Activated B cell treated with CpG ODN at 0.5 μM for 24 hours (primary cell): ENCODE measurements around the gene TBC1D8. TPM values are rescaled to one million over a fixed set of nuclear protein-coding genes. Genes with fewer than 3 reads are reported as not detected.

ENCODE experiments used
- ATAC-seq: fragments of 200-7000 bp; cut with Tn5 transposase; one replicate; pipeline ENCODE4 v1.10.0; 2021; ENCODE audit warnings: low read depth, mild to moderate bottlenecking, moderate library complexity
- CTCF ChIA-PET: fragments of 350-600 bp; sonication (Branson Sonifier 250); formaldehyde crosslinking; loops from one replicate; lab custom pipeline; 2021; ENCODE audit warnings: antibody characterized with exemption; lab: Charles Lee
- POLR2A ChIA-PET: fragments of 350-600 bp; sonication (Branson Sonifier 250); formaldehyde crosslinking; loops from one replicate; lab custom pipeline; 2021; ENCODE audit warnings: antibody characterized with exemption; lab: Charles Lee
- DNase-seq: peaks from one replicate; pipeline ENCODE4 v3.0.0; 2022
- H3K27ac Mint-ChIP-seq: one replicate; pipeline ENCODE4 v1.8.0; 2020; ENCODE audit warnings: mixed read lengths
- H3K27me3 Mint-ChIP-seq: one replicate; pipeline ENCODE4 v1.8.0; 2021; ENCODE audit warnings: mixed read lengths
- H3K36me3 Mint-ChIP-seq: one replicate; pipeline ENCODE4 v1.8.0; 2021; ENCODE audit warnings: low read depth, mixed read lengths
- H3K4me1 Mint-ChIP-seq: one replicate; pipeline ENCODE4 v1.8.0; 2021; ENCODE audit warnings: mixed read lengths
- H3K4me3 Mint-ChIP-seq: one replicate; pipeline ENCODE4 v1.8.0; 2020; ENCODE audit warnings: mild to moderate bottlenecking, mixed read lengths
- H3K9me3 Mint-ChIP-seq: one replicate; pipeline ENCODE4 v1.8.0; 2020; ENCODE audit warnings: mixed read lengths
- CTCF ChIP-seq: fragments of 200-600 bp; IDR thresholded peaks from one replicate; pipeline ENCODE4 v1.8.0; 2022; ENCODE audit warnings: antibody characterized with exemption, mild to moderate bottlenecking
- intact Hi-C: fragments of 100-400 bp; cut with micrococcal nuclease; formaldehyde crosslinking; loops from one replicate; pipeline ENCODE4 v1.15.1; 2024
- total RNA-seq: library from RNA; stranded (reverse); gene quantifications from 2 replicates; pipeline ENCODE4 v1.2.3, GENCODE V29; 2022

TBC1D8 gene
- total RNA-seq, 1 donor from 2014 or later: 4.7 TPM

- intact Hi-C loops: loop anchor here (2.0 kb wide), 1 partner anchor 44 kb away; no protein-coding TSS in a partner anchor
- Mint-ChIP-seq H3K27ac (no peak overlapping the region), H3K36me3 (no peaks in the 10 kb centered on the region), H3K4me1 (no peaks in the 10 kb centered on the region), H3K4me3 (no peak overlapping the region), H3K9me3 (no peaks in the 10 kb centered on the region), H3K27me3 (peaks cover 10% of the 10 kb centered on the region)
- ChIA-PET CTCF (interaction anchor here (1.5 to 2.6 kb wide), 4 partner anchors 8 to 55 kb away, joined by 4 to 12 read pairs (median 6); partner anchors contain the start of genes CNOT11 and TBC1D8), POLR2A (interaction anchor here (1.0 to 1.7 kb wide), 2 partner anchors 24 to 194 kb away, joined by 3 to 10 read pairs; no protein-coding TSS in a partner anchor)
- no peak for TF ChIP-seq CTCF
- ATAC-seq (no peak), DNase-seq (no peak)
These were observed 46.1 kb upstream of the TBC1D8 start for GRCh38 chr2:101197215-101197745.

GRCh38 chr2:101195871-101196661 is 44.9 kb upstream of the TBC1D8 start:
- DNase-seq (no peak), ATAC-seq (no peak)
- Mint-ChIP-seq H3K36me3 (no peaks in the 10 kb centered on the region), H3K9me3 (no peaks in the 10 kb centered on the region), H3K4me1 (peaks cover 2% of the 10 kb centered on the region), H3K27ac (no peak overlapping the region), H3K27me3 (peaks cover 10% of the 10 kb centered on the region), H3K4me3 (no peak overlapping the region)
- CTCF ChIA-PET: interaction anchor here (1.5 to 2.6 kb wide), 4 partner anchors 9 to 56 kb away, joined by 4 to 12 read pairs (median 6); partner anchors contain the start of genes CNOT11 and TBC1D8
- POLR2A ChIA-PET: interaction anchor here (1.1 to 1.7 kb wide), 3 partner anchors 10 to 45 kb away, joined by 3 to 10 read pairs (median 4); partner anchors contain the start of gene TBC1D8
- intact Hi-C loops: loop anchor here (2.0 kb wide), 1 partner anchor 43 kb away; no protein-coding TSS in a partner anchor
- TF ChIP-seq CTCF: no peak

- peaks cover 4% of the 10 kb centered on the region for H3K9me3 Mint-ChIP-seq
- DNase-seq: no peak
- H3K36me3 Mint-ChIP-seq: no peaks in the 10 kb centered on the region
- no peak for TF ChIP-seq CTCF
- CTCF ChIA-PET: interaction anchor here (0.6 to 1.6 kb wide), 2 partner anchors 12 to 157 kb away, joined by 4 to 5 read pairs; no protein-coding TSS in a partner anchor
- POLR2A ChIA-PET: no interaction called here
- peaks cover 2% of the 10 kb centered on the region for H3K4me1 Mint-ChIP-seq
- intact Hi-C loops: no loop called here
- no peak overlapping the region for H3K27ac Mint-ChIP-seq
- H3K27me3 Mint-ChIP-seq: peaks cover 22% of the 10 kb centered on the region
- no peak overlapping the region for H3K4me3 Mint-ChIP-seq
- no peak for ATAC-seq
These were observed 41.9 kb upstream of the TBC1D8 start for GRCh38 chr2:101193033-101193626.

GRCh38 chr2:101190747-101191516 is 39.8 kb upstream of the TBC1D8 start:
- H3K27ac Mint-ChIP-seq: no peak overlapping the region
- no peak overlapping the region for H3K4me3 Mint-ChIP-seq
- H3K27me3 Mint-ChIP-seq: peaks cover 14% of the 10 kb centered on the region
- H3K36me3 Mint-ChIP-seq: no peaks in the 10 kb centered on the region
- ATAC-seq (no peak), DNase-seq (no peak)
- TF ChIP-seq CTCF: no peak
- intact Hi-C loops: no loop called here
- ChIA-PET POLR2A (interaction anchor here (0.7 to 0.9 kb wide), 2 partner anchors 17 to 106 kb away, joined by 3 read pairs; no protein-coding TSS in a partner anchor), CTCF (interaction anchor here (1.2 kb wide), 1 partner anchor 14 kb away, joined by 6 read pairs; no protein-coding TSS in a partner anchor)
- H3K9me3 Mint-ChIP-seq: peaks cover 7% of the 10 kb centered on the region
- H3K4me1 Mint-ChIP-seq: peaks cover 2% of the 10 kb centered on the region
